NOMO-1 (cell line): ENCODE data around the gene TNFRSF13B.
"Not testable (repeated sequence)": the region's sequence is repeated elsewhere in the genome, so short reads cannot be mapped to it uniquely, and the experiment has no call there.

Experiments used
- DNase-seq, 2 experiments: peaks; one replicate each; lab custom pipeline; 2025; ENCODE audit not compliant: unreplicated experiment in 2 of 2; lab: John Stamatoyannopoulos, UW

Gene TNFRSF13B

GRCh38 chr17:16971458-16972338 lies at the start of gene TNFRSF13B:
TNFRSF13B (minus strand) TSS chr17:16972118; CDS start chr17:16972075, 43 bp downstream.
- DNase-seq, result no peak

GRCh38 chr17:17021194-17021863 lies 49.4 kb upstream of the TNFRSF13B start:
- DNase-seq, result no peak

GRCh38 chr17:17020821-17021193 lies 48.9 kb upstream of the TNFRSF13B start:
- DNase-seq, result no peak

- no peak for DNase-seq
Measured at GRCh38 chr17:17019891-17020456, 48.1 kb upstream of the TNFRSF13B start.

- DNase-seq, result no peak
Measured at GRCh38 chr17:17019430-17019762, 47.5 kb upstream of the TNFRSF13B start.

GRCh38 chr17:17018612-17019429 lies 46.9 kb upstream of the TNFRSF13B start:
- DNase-seq, result no peak

- DNase-seq, result no peak
Measured at GRCh38 chr17:17018021-17018441, 46.1 kb upstream of the TNFRSF13B start.

- DNase-seq, result no peak
Measured at GRCh38 chr17:17017343-17018014, 45.6 kb upstream of the TNFRSF13B start.

- peak; percentile 55 to 85 for DNase-seq
Measured at GRCh38 chr17:17016199-17017197, 44.6 kb upstream of the TNFRSF13B start.

GRCh38 chr17:17015230-17015629 lies 43.3 kb upstream of the TNFRSF13B start:
- no peak for DNase-seq

- not testable (repeated sequence) for DNase-seq
Measured at GRCh38 chr17:17014748-17015124, 42.8 kb upstream of the TNFRSF13B start.

GRCh38 chr17:17013828-17014747 lies 42.2 kb upstream of the TNFRSF13B start:
- DNase-seq, result not testable (repeated sequence)

- DNase-seq, result peak in 1 of 2 experiments; percentile 20
Measured at GRCh38 chr17:17011043-17011907, 39.4 kb upstream of the TNFRSF13B start.

- not testable (repeated sequence) for DNase-seq
Measured at GRCh38 chr17:17010545-17011034, 38.7 kb upstream of the TNFRSF13B start.

GRCh38 chr17:17009972-17010371 lies 38.1 kb upstream of the TNFRSF13B start:
- not testable (repeated sequence) for DNase-seq

- not testable (repeated sequence) for DNase-seq
Measured at GRCh38 chr17:17008621-17009397, 36.9 kb upstream of the TNFRSF13B start.
